ENCODE results near the gene GPT2.
"Not testable (repeated sequence)": the region's sequence is repeated elsewhere in the genome, so short reads cannot be mapped to it uniquely, and the experiment has no call there.

GPT2 gene

GRCh38 chr16:46924402-46924801 is 40.2 kb downstream of the GPT2 start:
- no peak for DNase-seq

DNA sequence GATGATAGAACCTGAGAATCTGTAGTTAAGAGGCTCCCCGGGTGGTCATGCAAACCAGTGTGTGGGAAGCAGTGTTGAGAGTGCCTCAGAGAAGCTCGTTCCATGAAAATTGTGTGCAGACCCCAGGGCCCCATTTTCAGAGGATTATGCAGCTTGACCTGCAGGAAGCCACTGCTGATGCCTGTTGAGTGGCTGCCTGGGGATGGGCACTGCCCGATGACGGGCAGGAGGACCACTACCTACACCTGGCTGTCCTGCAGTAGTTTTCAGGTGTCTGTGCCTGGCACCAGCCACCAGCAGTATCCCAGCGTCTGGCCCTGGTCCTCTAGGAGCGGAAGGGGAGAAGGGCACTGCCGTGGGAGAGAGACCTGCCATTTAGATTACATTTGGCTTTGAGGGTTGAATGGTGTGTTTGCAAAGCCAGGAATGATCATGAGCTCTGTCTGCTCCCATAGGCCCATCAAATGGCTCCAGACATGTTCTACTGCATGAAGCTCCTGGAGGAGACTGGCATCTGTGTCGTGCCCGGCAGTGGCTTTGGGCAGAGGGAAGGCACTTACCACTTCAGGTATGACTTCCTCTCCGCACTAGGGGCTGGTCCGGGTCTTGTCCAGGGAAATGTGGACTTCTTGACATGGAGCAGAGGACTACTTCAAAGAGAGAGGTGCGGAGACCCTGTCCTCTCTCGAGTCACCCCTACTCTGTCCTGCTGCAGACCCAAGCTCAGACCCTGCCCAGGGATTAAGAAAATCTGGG is 42.5 kb downstream of the GPT2 start:
- DNase-seq: no peak

DNA sequence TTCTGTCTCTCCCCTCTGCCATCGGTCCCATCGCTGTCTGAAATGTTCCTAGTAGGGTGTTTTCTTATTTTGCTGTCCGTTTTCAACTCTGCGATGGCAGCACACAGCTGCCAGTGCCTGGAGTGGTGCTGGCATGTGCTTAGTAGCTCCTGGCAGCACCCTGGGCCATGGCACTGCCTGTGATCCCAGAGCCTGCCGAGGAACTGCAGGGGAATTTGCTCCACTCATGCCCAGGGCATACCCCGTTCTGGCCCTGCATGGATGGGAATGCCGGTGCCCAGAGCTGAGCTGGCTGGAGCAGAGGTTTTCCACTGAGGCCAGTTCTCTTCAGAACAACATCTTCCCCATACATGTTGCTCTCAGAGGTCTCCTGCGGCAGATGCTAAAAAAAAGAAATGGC is 43.1 kb downstream of the GPT2 start:
- DNase-seq: no peak

DNA sequence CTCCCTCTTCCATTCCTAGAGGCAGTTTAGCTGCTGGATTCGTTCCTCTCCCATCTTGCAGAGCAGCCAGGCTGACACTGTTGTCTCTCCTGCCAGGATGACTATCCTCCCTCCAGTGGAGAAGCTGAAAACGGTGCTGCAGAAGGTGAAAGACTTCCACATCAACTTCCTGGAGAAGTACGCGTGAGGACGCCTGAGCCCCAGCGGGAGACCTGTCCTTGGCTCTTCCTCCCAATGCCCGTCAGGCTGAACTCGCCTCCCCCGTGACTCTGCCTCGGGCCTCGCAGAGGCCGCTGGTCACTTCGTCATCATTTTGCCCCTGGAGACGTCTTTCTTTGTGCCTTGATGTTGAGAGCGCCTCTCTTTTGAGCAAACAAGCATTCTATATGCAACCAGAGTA is 44.6 kb downstream of the GPT2 start:
- DNase-seq: no peak

GRCh38 chr16:46929378-46930332 is 45.5 kb downstream of the GPT2 start:
- peak; percentile 28 for DNase-seq

- DNase-seq: no peak
Measured at GRCh38 chr16:46930861-46931260, 46.7 kb downstream of the GPT2 start.

DNA sequence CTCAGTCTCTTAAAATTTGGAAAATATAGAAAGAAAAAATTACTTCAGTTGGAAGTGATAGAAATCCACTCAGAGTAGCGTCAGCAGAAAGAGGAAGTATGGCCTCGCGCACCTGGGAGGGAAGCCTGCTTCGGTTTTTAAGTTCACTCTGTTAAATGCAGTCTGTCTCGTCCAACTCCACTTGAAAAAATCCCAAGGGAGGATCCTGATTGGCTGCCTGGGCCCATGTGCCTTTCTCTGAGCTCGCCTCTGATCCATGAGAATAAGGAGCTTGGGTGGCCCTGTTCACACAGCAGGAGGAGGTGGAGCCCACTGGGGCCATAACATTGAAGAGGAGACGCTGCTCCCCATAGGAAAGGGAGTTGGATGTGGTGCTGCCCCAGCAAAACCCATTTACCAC is 48.6 kb downstream of the GPT2 start:
- no peak for DNase-seq

GRCh38 chr16:46937536-46937935 is 53.4 kb downstream of the GPT2 start:
- DNase-seq: no peak

DNA sequence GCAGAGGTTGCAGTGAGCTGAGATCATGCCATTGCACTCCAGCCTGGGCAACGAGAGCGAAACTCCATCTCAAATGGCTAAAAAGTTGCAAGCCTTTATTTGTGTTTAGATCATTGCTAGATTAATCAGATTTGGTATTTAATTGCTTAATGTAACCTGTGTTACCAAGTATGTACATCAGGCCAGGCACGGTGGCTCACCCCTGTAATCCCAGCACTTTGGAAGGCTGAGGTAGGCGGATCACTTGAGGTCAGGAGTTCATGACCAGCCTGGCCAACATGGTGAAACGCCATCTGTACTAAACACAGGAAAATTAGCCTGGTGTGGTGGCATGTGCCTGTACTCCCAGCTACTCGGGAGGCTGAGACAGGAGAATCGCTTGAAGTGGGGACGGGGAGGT is 60.6 kb downstream of the GPT2 start:
- not testable (repeated sequence) for DNase-seq

- peak; percentile 35 for DNase-seq
Measured at GRCh38 chr16:46947900-46948547, 63.9 kb downstream of the GPT2 start.

DNA sequence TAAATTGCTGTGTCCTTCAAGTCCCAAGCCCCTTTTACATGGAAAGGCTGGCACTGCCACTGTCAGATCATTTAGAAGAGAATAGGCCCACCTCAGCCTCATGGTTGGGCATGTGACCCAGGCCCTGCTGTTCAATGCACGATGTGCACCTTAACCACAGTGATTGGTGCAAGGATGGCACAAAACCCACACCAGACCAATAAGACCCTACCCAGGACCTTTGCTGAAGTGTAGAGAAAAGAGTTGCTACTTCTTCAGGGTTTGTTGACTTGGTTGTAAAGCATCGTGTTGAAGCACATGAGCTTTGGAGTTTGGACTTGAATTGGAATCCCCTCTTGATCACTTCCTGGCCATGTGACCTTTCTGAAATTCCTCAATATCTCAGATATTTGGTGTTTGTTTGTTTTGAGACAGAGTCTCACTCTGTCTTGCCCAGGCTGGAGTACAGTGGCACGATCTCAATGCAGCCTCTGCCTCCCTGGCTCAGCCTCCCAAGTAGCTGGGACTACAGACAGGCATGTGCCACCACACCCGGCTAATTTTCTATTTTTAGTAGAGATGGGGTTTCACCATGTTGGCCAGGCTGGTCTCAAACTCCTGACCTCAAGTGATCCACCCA is 64.5 kb downstream of the GPT2 start:
- no peak for DNase-seq

DNA sequence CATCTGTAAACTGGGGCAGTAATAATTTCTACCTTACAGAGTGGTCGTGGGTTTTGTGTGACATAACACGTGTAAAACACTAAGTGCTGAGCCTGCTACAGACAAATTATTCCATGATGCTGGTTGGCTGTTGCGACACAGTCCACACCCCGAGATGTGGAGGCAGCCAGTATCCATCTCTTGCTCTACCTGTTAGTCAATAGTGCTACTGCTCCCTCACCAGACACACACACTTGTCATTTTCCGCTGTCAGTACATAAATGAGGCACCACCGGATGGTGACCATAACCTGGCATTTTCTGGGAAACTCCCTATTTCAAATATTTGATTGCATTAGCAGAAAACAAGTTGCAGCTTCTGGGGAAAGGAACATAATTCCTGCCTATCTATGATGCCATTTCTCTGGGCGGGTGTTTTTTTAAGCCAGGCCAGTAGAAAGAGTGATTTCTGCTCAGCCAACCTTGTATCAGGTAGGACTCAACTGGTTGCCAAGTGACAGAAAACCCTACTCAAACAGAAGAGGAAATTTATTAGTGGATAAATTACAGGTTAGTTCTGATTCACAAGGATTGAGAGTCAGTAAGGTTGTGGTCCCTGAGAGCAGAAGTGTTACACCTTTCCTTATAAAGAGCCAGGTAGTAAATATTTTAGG is 65.2 kb downstream of the GPT2 start:
- no peak for DNase-seq

DNA sequence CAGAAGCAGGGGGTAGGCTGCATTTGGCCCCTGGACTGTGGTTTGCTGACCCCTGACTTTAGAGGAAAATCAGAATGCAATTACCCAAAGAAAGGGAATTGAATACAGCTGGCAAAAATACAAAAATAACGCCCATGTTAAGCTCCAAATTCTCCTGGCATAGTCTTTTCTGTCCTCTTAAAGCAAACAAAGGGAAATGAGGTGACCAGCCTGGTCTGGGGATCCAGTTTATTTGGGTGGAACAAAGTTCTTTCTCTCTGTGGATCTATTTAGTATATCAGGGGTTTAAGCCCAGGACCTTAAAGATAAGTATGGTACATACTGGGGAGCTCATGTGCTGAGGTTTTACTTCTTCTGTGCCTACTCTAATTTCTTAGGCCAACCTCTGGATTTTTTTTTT is 65.8 kb downstream of the GPT2 start:
- DNase-seq: no peak

- DNase-seq: no peak
Measured at GRCh38 chr16:46954562-46954961, 70.4 kb downstream of the GPT2 start.

DNA sequence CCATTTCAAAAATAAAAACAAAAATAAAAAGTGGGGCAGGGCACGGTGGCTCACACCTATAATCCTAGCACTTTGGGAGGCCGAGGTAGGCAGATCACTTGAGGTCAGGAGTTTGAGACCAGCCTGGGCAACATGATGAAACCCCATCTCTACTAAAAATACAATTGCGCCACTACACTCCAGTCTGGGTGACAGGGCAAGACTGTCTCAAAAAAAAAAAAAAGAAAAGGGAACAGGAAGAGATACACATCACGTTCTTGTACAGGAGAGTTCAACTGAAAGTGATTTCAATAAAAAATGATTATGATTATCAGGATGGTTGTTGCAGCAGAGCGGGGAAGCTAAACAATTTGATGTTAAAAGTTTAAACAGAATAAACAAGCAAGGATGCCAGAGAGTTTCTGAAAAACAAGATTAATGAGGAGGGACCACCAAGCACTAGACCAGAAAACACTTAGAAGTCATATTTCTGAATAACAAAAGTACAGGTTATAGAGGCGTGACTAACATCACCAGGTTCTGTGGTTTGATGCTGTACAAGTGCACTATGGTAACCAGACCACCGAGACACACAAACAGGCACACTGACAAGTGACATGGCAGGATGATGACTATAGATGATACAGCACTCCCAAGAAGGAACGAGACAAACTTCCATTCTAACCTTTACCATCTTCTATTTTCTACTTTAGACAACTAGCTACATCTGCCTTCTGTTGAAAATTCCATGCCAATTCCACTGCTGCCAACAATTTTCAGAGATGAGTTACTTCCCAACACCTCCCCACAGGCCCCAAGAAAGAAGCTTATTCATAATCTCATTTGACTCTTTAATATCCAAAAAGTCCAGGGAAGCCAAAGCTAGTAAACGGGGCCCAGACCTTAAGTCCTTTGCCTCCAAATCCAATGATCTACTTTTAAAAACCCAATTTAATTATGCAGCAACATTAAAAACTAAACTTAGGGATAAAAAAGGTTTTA is 77.5 kb downstream of the GPT2 start:
- DNase-seq: no peak

DNA sequence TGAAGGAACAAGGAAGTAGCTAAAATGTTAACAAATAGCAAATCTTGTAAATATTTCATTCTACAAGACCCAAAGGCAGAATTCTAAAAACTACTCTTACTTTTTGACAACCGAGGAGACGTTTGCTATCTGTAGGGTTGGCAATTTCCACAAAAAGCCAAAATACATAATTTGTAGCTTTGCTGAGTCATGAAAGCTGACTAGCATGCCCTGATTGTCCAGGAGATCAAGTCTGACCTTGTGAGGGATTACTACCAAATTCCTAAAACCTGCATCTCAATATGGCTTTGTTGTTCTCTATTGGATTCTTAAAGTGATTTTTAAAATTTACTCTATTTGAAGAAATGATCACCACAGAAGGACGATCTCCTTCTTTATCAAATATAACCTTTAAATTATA is 78.5 kb downstream of the GPT2 start:
- no peak for DNase-seq

- no peak for DNase-seq
Measured at GRCh38 chr16:46968063-46968435, 83.9 kb downstream of the GPT2 start.

- no peak for DNase-seq
Measured at GRCh38 chr16:46970089-46970488, 85.9 kb downstream of the GPT2 start.

DNA sequence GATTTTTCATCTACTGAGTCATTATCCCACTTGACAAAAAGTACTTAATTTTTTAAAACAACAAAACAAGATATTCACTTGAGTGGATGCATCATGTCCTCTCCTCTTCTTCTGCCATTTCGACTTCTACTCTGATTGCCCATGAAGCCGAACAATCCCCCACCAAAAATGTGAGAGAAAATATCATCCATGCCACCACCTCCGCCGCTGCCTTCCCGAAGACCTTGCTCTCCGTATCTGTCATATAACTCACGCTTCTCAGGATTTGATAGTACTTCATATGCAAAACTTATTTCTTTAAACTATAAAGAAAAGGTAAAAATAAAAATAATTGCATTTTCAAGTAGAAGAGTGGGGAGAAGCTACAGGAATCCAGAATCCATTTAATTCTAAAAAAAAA is 87.1 kb downstream of the GPT2 start:
- DNase-seq: no peak

GRCh38 chr16:46972429-46973206 is 88.5 kb downstream of the GPT2 start:
- peak; percentile 24 for DNase-seq

All from HCEC 1CT (cell line).